K562 (cell line): Measurements from ENCODE around the gene RREB1. TPM values are rescaled to one million over a fixed set of nuclear protein-coding genes. Genes with fewer than 3 reads are reported as not detected.
A peak's percentile ranks its signal among the peaks of the same experiment; 100 is the strongest.

ENCODE experiments used
- ARID3B ChIP-seq: fragments of 250-450 bp; sonication (Bioruptor Pico); IDR thresholded peaks from 2 replicates; pipeline ENCODE4 v1.4.0; 2020; ENCODE audit warnings: borderline replicate concordance
- BCLAF1 ChIP-seq, 2 experiments: fragments of 450-650 bp in 1 of 2; IDR thresholded peaks; 2 replicates each; pipeline ENCODE4 v1.6.1; 2011 to 2017; ENCODE audit warnings: low read depth in 2 of 2, antibody characterized with exemption in 1 of 2, borderline replicate concordance in 1 of 2, low read length in 1 of 2, mild to moderate bottlenecking in 1 of 2, mixed read lengths in 1 of 2; ENCODE audit not compliant: control insufficient read depth in 1 of 2
- BRD9 ChIP-seq: fragments of 450-650 bp; IDR thresholded peaks from 2 replicates; pipeline ENCODE4 v1.6.1; 2018; ENCODE audit warnings: low read depth; ENCODE audit not compliant: partially characterized antibody
- CBX5 ChIP-seq: IDR thresholded peaks from 2 replicates; pipeline ENCODE4 v1.6.1; 2014; ENCODE audit warnings: low read depth, borderline replicate concordance
- E2F6 ChIP-seq, 2 experiments: IDR thresholded peaks; 2 replicates each; pipeline ENCODE4 v1.6.1; 2011; ENCODE audit warnings: borderline replicate concordance in 1 of 2, control low read depth in 1 of 2, low read depth in 1 of 2, low read length in 1 of 2, mild to moderate bottlenecking in 1 of 2, mixed read lengths in 1 of 2, moderate library complexity in 1 of 2; ENCODE audit not compliant: insufficient read depth in 1 of 2, insufficient read length in 1 of 2, poor library complexity in 1 of 2, severe bottlenecking in 1 of 2; ENCODE audit errors: extremely low read depth in 1 of 2
- ELF1 ChIP-seq: fragments of 200-800 bp; sonication (Bioruptor generic); IDR thresholded peaks from 2 replicates; pipeline ENCODE4 v1.6.1; 2016; ENCODE audit warnings: missing genetic modification characterization, missing compliant biosample characterization
- EP300 ChIP-seq: IDR thresholded peaks from 2 replicates; pipeline ENCODE4 v1.6.1; 2012; ENCODE audit warnings: low read length, improper control_type of control experiment
- HCFC1 ChIP-seq: IDR thresholded peaks from 2 replicates; pipeline ENCODE4 v1.6.1; 2012; ENCODE audit warnings: low read depth, low read length, improper control_type of control experiment
- PHF8 ChIP-seq: fragments of 200-600 bp; sonication (generic); IDR thresholded peaks from 2 replicates; pipeline ENCODE4 v1.6.1; 2012; ENCODE audit warnings: mixed run types, mild to moderate bottlenecking, inconsistent platforms, low read length, moderate library complexity, borderline replicate concordance
- RAD51 ChIP-seq: fragments of 450-650 bp; IDR thresholded peaks from 2 replicates; pipeline ENCODE4 v1.7.1; 2016; ENCODE audit warnings: low read depth, mild to moderate bottlenecking, borderline replicate concordance
- SMC3 ChIP-seq: conservative IDR thresholded peaks from 2 replicates; pipeline ENCODE4 v1.6.1; 2011; ENCODE audit warnings: low read depth, low read length, improper control_type of control experiment; ENCODE audit not compliant: insufficient read depth
- TAF7 ChIP-seq: fragments of 450-650 bp; IDR thresholded peaks from 2 replicates; pipeline ENCODE4 v1.6.1; 2016; ENCODE audit warnings: missing genetic modification characterization, missing compliant biosample characterization
- TCFL5 ChIP-seq: fragments of 250-450 bp; sonication (Bioruptor Pico); conservative IDR thresholded peaks from 2 replicates; pipeline ENCODE4 v1.6.1; 2021; ENCODE audit warnings: mild to moderate bottlenecking, moderate library complexity, matching md5 sums
- USF1 ChIP-seq: sonication (generic); formaldehyde crosslinking; IDR thresholded peaks from 2 replicates; pipeline ENCODE4 v1.9.0; 2022; ENCODE audit warnings: mild to moderate bottlenecking, missing genetic modification reagents
- USF2 ChIP-seq: sonication (generic); formaldehyde crosslinking; IDR thresholded peaks from 2 replicates; pipeline ENCODE4 v1.5.0; 2020; ENCODE audit warnings: missing genetic modification reagents
- ZNF143 ChIP-seq: sonication (generic); formaldehyde crosslinking; IDR thresholded peaks from 2 replicates; pipeline ENCODE4 v1.9.0; 2022; ENCODE audit warnings: mild to moderate bottlenecking, missing genetic modification reagents
- polyA plus RNA-seq, 8 experiments: library from polyadenylated mRNA; depleted of rRNA in 4 of 8; stranded (reverse) in 5 of 8; unstranded in 3 of 8; fragments of >200 nt; fragmentation: Nextera tagmentation in 2 of 8; fragmentation: Illumina TruSeq in 1 of 8; extraction: Ambion mirVana in 2 of 8; extraction: Trizol in 1 of 8; gene quantifications; 2 replicates each; pipeline versions ENCODE4 v1.2.1 to v1.2.3, GENCODE V29; 2011 to 2014; ENCODE audit warnings: inconsistent platforms in 1 of 8, missing spikeins in 1 of 8
- total RNA-seq, 7 experiments: library from RNA; depleted of rRNA in 6 of 7; stranded (reverse); fragments of >200 nt in 6 of 7; fragmentation: Illumina TruSeq in 2 of 7; extraction: Trizol in 2 of 7; gene quantifications; 2 replicates each; pipeline versions ENCODE4 v1.2.1 to v1.2.3, GENCODE V29; 2011 to 2021; ENCODE audit warnings: low replicate concordance in 1 of 7
- TF ChIP-seq, protein P1 (sequence below): fragments of 450-650 bp; IDR thresholded peaks from 2 replicates; pipeline ENCODE4 v1.6.1; 2014; ENCODE audit warnings: low read depth, mild to moderate bottlenecking, moderate library complexity, borderline replicate concordance

RREB1 gene
- total and polyA plus RNA-seq, 9 of the 15 experiments (the other 6 are each of a cell fraction or from before 2014, with no cell fraction given), result 3.3 to 64.2 (median 19.3) TPM

GRCh38 chr6:7107578-7108195 lies at the start of gene RREB1 (continued):
- TF ChIP-seq, protein P1, sequence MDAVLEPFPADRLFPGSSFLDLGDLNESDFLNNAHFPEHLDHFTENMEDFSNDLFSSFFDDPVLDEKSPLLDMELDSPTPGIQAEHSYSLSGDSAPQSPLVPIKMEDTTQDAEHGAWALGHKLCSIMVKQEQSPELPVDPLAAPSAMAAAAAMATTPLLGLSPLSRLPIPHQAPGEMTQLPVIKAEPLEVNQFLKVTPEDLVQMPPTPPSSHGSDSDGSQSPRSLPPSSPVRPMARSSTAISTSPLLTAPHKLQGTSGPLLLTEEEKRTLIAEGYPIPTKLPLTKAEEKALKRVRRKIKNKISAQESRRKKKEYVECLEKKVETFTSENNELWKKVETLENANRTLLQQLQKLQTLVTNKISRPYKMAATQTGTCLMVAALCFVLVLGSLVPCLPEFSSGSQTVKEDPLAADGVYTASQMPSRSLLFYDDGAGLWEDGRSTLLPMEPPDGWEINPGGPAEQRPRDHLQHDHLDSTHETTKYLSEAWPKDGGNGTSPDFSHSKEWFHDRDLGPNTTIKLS, result peak; percentile 43; the same call in 1 of the 2 replicates
- TF ChIP-seq EP300 (0 out of 2 replicates have a peak, but pooled peaks have one; percentile 27), E2F6 (IDR thresholded peaks at IDR 0.05; ENCODE audit: borderline replicate concordance in 1 of 2, extremely low read depth in 1 of 2, insufficient read depth in 1 of 2, insufficient read length in 1 of 2, low read depth in 1 of 2, low read length in 1 of 2, poor library complexity in 1 of 2, severe bottlenecking in 1 of 2) (peak; percentile 47 to 89), CBX5 (no peak), ARID3B (CRISPR knock-in tag) (no peak), PHF8 (peak; percentile 46; the same call in 1 of the 2 replicates), SMC3 (0 out of 2 replicates have a peak, but pooled peaks have one; percentile 17), BCLAF1 (IDR thresholded peaks at IDR 0.05; ENCODE audit: borderline replicate concordance in 1 of 2, control insufficient read depth in 1 of 2, low read depth in 2 of 2, low read length in 1 of 2) (0 out of 4 replicates have a peak, but pooled peaks of 1 of the 2 experiments have one; percentile 66), ELF1 (0 out of 2 replicates have a peak, but pooled peaks have one; percentile 6), TAF7 (tag) (peak; percentile 58; the same call in 1 of the 2 replicates), HCFC1 (peak; percentile 38; the same call in 1 of the 2 replicates), USF2 (CRISPR knock-in tag) (peak; percentile 93), TCFL5 (CRISPR knock-in tag) (no peak), USF1 (CRISPR knock-in tag) (peak; percentile 92), BRD9 (peak; percentile 63), ZNF143 (CRISPR knock-in tag) (no peak), RAD51 (peak; percentile 81)
